ENCODE results near the gene REXO1.

REXO1 gene

DNA sequence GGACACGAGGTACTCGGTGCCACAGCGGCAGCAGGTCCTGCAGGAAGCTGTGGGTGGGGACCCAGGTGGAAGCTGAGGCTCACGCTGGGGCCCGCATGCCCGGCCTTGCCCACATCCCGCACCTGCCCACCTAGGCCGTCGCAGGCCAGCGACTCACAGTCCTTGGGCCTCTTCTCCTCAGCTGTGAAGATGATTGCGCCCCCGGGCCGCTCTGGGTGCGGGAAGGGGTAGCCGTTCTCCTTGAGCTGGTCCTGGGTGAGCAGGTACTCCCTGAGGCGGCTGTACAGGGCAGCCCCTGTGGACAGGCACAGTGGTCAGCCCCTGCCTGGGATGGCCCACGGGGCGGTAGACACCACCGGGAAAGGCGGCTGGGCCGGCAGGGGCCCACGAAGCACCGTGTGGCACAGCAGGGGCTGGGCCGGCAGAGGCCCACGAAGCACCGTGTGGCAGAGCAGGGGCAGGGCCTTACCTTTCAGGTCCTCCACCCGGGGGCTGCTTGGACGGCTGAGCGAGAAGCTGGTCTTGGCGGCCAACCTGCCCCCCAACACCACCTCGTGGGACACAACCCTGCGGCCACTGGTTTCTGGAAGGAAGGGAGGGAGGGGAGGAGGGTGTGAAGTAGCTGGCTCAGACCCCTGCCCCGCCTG, 29.6 kb downstream of the REXO1 start:
- no peaks in the 10 kb centered on the region for H3K79me2 ChIP-seq (ENCODE audit: insufficient read depth, low read length)
- H3K4me1 ChIP-seq (ENCODE audit: insufficient read depth, low read length, poor library complexity, severe bottlenecking): peaks cover 3% of the 10 kb centered on the region
- no peaks in the 10 kb centered on the region for H4K20me1 ChIP-seq (ENCODE audit: insufficient read depth, low read length, poor library complexity, severe bottlenecking)
- H2AFZ ChIP-seq (ENCODE audit: low read length): no peak overlapping the region
- TF ChIP-seq EZH2phosphoT487 (IDR thresholded peaks at IDR 0.05; ENCODE audit: borderline replicate concordance): no peak
- TF ChIP-seq, protein P1, sequence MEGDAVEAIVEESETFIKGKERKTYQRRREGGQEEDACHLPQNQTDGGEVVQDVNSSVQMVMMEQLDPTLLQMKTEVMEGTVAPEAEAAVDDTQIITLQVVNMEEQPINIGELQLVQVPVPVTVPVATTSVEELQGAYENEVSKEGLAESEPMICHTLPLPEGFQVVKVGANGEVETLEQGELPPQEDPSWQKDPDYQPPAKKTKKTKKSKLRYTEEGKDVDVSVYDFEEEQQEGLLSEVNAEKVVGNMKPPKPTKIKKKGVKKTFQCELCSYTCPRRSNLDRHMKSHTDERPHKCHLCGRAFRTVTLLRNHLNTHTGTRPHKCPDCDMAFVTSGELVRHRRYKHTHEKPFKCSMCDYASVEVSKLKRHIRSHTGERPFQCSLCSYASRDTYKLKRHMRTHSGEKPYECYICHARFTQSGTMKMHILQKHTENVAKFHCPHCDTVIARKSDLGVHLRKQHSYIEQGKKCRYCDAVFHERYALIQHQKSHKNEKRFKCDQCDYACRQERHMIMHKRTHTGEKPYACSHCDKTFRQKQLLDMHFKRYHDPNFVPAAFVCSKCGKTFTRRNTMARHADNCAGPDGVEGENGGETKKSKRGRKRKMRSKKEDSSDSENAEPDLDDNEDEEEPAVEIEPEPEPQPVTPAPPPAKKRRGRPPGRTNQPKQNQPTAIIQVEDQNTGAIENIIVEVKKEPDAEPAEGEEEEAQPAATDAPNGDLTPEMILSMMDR (conservative IDR thresholded peaks at IDR 0.05; ENCODE audit: low read length): no peak
- no peaks in the 10 kb centered on the region for H3F3A ChIP-seq (ENCODE audit: low read depth)
- H3K9ac ChIP-seq (ENCODE audit: low read depth, low read length, poor library complexity, severe bottlenecking): no peak overlapping the region
- no peak overlapping the region for H3K4me3 ChIP-seq (ENCODE audit: low read length, poor library complexity, severe bottlenecking)
- no peaks in the 10 kb centered on the region for H3K27me3 ChIP-seq (ENCODE audit: insufficient read depth, low read length, poor library complexity, severe bottlenecking)
- H3K9me2 ChIP-seq (replicated peaks; ENCODE audit: low read depth, low read length): no peaks in the 10 kb centered on the region
- no peaks in the 10 kb centered on the region for H3K9me3 ChIP-seq (ENCODE audit: insufficient read depth, low read depth, low read length)
- H3K36me3 ChIP-seq (ENCODE audit: insufficient read depth, low read length): peaks cover 43% of the 10 kb centered on the region; the same call in 1 of the 2 replicates
- H3K4me2 ChIP-seq (ENCODE audit: low read depth, low read length, poor library complexity, severe bottlenecking): no peak overlapping the region

DNA sequence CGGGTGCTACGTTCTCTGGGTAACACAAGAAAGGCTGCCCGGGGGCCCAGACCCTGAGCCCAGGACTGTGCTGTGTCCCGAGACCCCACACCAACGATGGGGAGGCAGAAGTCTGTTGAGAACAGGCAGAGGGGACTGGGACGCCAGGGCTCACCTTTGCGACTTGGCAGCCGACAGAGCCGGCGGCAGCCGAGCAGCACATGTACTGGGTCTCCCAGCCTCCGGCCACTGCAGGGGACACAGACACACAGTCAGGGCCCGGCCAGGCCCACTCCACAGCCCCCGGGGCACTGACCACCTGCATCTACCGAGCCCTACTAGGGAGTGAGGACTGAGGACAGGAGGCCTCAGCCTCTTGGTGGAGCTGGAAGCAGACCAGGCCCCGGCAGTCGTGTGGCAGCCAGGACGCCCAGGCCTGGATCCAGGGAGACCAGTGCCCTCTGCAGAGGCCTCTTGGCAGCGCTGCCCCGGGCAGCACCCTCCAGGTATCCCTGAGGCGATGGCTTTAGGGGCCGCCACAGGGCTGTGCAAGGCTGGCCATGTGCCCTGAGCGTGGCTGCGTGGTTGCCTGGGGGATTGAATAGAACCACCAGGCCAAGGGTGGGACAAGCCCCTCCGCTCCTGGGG, 30.6 kb downstream of the REXO1 start:
- Histone ChIP-seq H3K9ac (ENCODE audit: low read depth, low read length, poor library complexity, severe bottlenecking) (no peak overlapping the region), H4K20me1 (ENCODE audit: insufficient read depth, low read length, poor library complexity, severe bottlenecking) (no peaks in the 10 kb centered on the region), H3K27me3 (ENCODE audit: insufficient read depth, low read length, poor library complexity, severe bottlenecking) (no peaks in the 10 kb centered on the region), H2AFZ (ENCODE audit: low read length) (no peak overlapping the region), H3K36me3 (ENCODE audit: insufficient read depth, low read length) (peaks cover 43% of the 10 kb centered on the region; the same call in 1 of the 2 replicates), H3F3A (ENCODE audit: low read depth) (no peaks in the 10 kb centered on the region), H3K4me3 (ENCODE audit: low read length, poor library complexity, severe bottlenecking) (no peak overlapping the region), H3K4me1 (ENCODE audit: insufficient read depth, low read length, poor library complexity, severe bottlenecking) (peaks cover 10% of the 10 kb centered on the region), H3K4me2 (ENCODE audit: low read depth, low read length, poor library complexity, severe bottlenecking) (no peak overlapping the region), H3K9me3 (ENCODE audit: insufficient read depth, low read depth, low read length) (no peaks in the 10 kb centered on the region), H3K79me2 (ENCODE audit: insufficient read depth, low read length) (no peaks in the 10 kb centered on the region), H3K9me2 (replicated peaks; ENCODE audit: low read depth, low read length) (no peaks in the 10 kb centered on the region)
- TF ChIP-seq, protein P1 (conservative IDR thresholded peaks at IDR 0.05; ENCODE audit: low read length): no peak

DNA sequence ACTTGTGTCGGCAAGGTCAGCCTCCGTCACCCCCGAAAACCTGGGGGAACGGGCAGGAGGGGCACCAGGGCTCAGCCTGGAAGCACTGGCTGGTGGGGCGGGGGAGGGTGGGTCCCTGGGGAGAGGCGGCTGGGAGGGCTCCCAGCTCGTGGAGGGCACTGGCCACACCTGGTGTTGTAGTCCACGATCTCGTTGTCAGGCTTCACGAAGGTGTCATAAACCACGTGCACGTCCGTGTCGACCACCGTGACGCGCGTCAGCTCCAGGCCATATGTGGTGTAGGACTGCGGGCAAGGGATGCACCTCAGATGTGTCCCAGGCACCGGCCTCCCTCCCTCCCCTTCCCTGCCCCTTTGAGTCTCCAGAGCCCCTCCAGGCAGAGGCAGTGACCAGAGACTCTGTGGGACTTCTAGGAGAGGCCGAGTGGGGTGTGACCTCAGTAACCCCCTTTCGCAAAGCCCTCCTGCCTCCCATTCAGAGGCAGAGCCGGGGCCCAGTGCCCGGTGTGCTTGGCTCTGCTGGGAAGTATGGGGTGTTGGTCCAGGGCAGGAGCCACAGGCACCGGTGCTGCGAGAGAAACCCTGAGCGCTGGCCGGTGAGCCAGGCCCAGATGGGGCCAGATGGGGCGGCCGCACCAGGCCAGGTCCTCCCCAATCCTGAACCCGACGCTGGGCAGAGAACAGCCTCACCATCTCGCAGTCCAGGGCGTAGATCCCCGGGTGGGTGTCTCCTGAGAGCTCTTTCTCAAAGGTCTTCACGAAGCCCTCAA, 31.6 kb downstream of the REXO1 start:
- peaks cover 10% of the 10 kb centered on the region for H3K4me1 ChIP-seq (ENCODE audit: insufficient read depth, low read length, poor library complexity, severe bottlenecking)
- H4K20me1 ChIP-seq (ENCODE audit: insufficient read depth, low read length, poor library complexity, severe bottlenecking): no peaks in the 10 kb centered on the region
- TF ChIP-seq, protein P1 (conservative IDR thresholded peaks at IDR 0.05; ENCODE audit: low read length): no peak
- TF ChIP-seq EZH2phosphoT487 (IDR thresholded peaks at IDR 0.05; ENCODE audit: borderline replicate concordance): no peak
- H3K9me2 ChIP-seq (replicated peaks; ENCODE audit: low read depth, low read length): no peaks in the 10 kb centered on the region
- no peaks in the 10 kb centered on the region for H3K9me3 ChIP-seq (ENCODE audit: insufficient read depth, low read depth, low read length)
- H2AFZ ChIP-seq (ENCODE audit: low read length): no peak overlapping the region
- peaks cover 43% of the 10 kb centered on the region; the same call in 1 of the 2 replicates for H3K36me3 ChIP-seq (ENCODE audit: insufficient read depth, low read length)
- no peak overlapping the region for H3K9ac ChIP-seq (ENCODE audit: low read depth, low read length, poor library complexity, severe bottlenecking)
- no peak overlapping the region for H3K4me3 ChIP-seq (ENCODE audit: low read length, poor library complexity, severe bottlenecking)
- H3K27me3 ChIP-seq (ENCODE audit: insufficient read depth, low read length, poor library complexity, severe bottlenecking): no peaks in the 10 kb centered on the region
- H3K4me2 ChIP-seq (ENCODE audit: low read depth, low read length, poor library complexity, severe bottlenecking): no peak overlapping the region
- H3F3A ChIP-seq (ENCODE audit: low read depth): no peaks in the 10 kb centered on the region
- peaks cover 3% of the 10 kb centered on the region; the same call in 1 of the 2 replicates for H3K79me2 ChIP-seq (ENCODE audit: insufficient read depth, low read length)
